Measurements from ENCODE around the gene C2orf92. TPM values are rescaled to one million over a fixed set of nuclear protein-coding genes. Genes with fewer than 3 reads are reported as not detected.
"Not testable (repeated sequence)": the region's sequence is repeated elsewhere in the genome, so short reads cannot be mapped to it uniquely, and the experiment has no call there.

Gene C2orf92
- total RNA-seq, 1 donor from 2014 or later = 1.7 TPM

DNA sequence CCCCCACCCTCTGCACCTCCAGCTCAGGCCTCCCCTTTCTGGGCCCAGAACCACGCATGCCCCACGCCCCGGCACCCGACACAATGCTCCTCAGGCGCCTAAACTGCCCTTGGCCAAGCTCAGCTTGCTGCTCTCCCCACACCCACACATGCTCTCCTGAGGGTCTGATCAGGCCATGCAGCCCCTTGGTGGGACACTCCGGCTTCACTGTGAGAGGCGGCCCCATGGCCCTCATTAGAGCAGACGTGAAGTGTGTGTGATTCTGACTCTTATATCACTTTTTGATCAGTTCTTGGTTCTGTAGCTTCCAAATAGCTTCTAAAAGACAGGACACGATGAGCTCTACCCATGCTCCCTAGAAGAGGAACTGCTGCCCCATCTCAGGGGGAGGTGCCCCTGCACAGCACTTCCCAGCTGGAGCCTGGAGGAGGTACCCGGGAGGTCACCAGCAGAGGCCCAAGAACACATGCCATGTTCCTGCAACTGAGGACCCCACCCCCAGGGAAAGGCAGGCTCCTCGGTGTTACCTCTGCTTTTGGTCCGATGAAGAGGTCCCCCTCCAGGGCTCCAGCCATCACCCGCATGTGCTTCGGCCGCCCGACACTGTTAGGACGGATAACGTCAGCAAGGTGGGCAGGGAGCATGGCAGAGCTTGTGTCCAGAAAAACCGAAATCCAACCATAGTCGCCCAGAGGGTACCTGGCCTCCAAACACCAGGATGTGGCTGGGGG is 9.3 kb upstream of the C2orf92 start:
- no peak for ATAC-seq

DNA sequence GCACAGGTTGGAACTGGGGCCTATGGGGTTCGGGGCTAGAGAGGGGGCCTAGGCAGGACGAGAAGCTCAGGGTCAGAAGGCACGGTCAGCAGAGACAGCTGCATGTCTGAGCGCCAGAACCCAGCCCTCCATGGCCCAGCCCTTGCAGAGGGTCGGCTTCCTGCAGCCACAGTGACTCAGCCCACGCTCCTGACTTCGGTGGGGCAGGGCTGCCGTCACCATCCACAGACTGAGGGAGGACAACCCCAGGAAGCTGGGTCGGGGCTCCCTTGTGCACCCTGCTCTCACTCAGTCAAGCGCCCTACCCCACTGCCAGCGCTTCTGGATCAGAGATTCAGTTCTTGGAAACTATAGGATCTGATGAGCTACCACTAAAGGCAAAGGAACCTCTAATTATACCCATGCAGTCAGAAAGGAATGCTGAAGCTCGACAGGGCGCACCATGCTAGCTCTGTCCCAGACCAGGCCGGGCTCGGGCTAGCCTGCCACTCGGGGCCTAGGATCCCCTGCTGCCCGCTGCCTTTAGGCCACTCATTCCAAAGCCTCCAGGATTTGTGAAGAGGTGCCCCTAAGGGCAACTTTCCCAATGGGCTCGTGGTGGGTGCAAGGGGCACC is 8.6 kb upstream of the C2orf92 start:
- no peak for ATAC-seq

DNA sequence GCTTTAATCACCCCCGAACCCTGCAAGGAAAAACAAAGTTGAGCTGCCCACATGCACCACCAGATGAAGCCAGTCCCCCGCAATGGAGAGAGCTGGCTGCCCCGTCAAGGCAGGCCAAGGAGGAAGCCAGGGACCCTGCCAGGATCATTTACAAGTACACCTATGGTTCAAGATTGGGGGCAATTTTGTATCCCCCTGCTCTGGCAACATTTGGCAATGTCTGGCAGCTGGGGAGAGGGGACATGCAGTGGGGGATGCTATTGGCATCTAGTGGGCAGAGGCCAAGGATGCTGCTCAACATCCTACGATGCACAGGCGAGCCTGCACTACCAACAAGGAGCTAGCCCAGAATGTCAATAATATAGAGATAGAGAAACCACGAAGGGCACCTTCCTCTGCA is 7.6 kb upstream of the C2orf92 start:
- ATAC-seq = no peak

DNA sequence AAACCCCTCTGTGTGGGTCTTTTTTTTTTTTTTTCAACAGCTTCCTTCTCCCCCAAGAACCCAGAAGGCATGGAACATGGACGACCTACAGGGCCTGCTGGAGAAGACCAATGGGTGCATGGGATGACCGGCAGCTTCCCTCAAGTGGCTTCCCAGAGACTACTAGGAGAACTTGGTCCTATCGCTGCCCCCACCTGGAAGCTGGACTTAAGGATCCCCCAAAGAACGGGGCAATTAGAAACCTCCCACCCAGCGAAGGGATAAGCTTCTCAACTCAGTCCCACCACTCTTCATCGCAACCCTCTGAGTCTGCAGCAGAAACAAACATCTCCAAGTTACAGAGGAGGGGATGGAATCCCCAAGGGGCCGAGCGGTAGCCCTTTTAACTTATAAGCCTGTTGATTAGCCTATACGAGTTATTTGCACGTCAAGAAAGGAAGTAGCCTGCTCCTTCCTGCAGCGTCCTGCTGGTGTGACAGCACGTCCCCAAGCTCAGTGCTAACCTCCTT is 7.1 kb upstream of the C2orf92 start:
- ATAC-seq = no peak

DNA sequence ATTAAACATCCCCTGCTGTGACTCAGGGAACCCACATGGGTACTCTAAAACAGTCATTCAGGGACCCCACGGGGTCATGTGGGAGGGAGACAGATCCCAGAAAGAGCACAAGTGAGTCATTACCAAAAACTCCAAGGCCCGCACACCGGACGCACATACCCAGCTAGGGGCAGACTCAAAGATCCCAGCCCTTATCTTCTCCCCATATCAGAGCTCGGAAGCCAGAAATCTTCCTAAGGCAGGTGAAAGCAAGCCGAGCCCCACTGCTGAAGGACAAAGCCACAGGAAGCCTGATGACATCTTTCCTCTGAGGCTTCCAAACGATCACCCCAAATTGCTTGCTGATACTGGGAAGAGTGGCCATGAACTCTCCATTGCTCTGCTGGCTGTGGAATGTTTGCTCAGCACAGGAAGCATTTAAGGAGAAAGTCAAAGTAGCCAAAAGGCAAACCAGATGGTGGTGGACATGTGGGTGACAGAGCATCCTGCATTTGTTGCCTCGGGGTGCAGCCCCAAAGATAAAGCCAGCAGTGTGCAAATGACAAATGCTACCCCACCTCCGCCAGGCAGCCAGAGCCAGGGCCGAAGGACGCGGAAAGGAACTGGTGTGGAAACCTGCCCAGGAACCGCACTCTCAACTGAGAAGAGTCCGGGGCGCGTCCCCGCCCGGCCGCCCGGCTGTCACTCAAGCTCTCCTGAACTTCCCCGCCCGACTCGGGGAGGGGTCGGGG is 6.5 kb upstream of the C2orf92 start:
- ATAC-seq = peak; percentile 52

DNA sequence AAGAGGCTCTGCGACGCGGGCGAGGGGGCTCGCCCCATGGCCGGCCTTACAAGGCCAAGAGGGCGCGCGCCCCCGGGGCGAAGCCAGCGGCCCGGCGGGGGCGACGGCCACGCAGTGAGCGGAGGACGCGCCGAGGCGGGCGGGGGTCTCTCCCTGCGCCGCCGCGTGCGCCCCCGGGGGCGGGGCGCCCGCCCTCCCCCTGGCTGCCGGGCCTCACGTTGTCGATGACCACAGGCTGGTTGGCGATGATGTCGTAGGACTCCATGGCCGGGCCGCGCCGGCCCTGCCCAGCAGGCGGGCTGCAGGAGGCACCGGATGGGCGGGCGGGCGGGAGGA is 5.9 kb upstream of the C2orf92 start:
- no peak for ATAC-seq

DNA sequence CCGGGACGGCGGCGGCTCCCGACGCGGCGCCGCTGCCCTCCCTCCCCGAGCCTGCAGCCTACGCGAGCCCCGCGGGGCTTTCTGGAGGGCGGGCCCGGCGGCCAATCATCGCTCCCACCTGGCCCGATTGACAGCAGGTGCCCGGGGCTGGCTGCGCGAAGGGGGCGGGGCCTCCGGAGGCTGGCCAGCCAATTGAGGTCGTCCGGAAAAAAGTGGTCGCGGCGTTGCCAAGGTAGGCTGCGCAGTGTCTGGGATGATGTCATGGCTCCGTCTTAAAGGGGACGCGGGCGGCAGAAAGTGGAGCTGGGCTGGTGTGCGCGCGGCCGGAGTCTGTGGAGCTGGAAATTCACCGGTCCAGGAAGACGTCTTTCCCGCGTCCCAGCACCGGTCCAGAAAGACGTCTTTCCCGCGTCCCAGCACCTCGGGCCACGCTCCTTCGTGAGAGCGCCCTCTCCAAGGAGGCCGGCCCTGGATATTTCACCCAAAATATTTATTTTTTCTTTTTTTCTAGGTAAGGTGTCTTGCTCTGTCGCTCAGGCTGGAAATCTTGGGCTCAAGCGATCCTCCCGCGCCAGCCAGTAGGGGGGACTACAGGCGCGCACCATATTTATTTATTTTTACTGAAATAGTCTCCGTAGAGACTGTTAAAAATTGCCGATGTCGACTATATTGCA is 5.4 kb upstream of the C2orf92 start, which contains the start of gene ACTR1B:
TSS of gene ACTR1B (minus strand) at position 83 of the 674 bp plus-strand sequence. CDS start 154 bp downstream, outside the sequence.
- ATAC-seq = peak; percentile 97

DNA sequence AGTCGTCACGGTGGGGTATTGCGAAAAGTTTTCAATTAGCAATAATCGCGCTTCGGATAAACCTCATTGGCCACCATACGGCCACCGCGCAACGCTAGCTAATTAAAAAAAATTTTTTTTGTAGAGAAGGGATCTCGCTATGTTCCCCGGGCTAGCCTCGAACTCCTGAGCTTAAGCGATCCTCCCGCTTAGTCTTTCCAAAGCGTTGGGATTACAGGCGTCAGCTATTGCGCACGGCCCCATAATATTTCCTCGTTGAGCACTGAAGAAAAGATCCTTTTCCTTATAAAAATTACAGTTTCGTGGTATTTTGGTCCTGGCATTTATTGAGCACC is 4.9 kb upstream of the C2orf92 start:
- no peak for ATAC-seq

DNA sequence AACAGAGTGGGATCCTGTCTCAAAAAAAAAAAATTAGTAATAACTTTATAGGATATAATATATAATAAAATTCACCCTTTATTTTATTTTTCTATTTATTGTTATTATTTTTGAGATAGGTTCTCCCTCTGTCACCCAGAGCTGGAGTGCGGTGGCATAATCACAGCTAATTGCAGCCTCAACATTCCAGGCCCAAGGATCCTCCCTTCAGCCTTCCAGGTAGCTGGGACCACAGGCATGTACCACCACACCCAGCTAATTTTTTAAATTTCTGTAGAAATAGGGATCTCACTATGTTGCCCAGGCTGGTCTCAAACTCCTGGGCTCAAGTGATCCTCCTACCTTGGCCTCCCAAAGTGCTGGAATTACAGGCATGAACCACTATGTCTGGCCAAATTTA is 958 bp downstream of the C2orf92 start:
- ATAC-seq = no peak

DNA sequence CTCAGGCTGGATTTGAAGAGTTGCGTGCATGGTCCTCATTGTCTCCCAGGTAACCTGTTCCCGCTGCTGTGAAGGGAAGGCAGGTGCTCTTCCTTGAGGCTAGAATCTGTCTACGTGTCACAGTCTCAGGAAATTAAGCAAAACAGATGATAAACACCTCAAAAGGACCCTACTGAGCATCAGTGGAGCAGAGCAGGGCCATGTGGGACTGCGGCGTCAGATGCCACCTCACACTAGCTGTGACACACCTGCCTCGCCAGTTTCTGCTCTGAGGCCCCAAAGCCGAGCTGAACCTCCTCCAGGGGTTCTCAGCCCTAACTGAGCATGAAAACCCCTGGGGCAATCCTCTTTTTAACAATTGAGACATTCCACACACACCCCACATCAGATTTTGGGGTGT is 2.0 kb downstream of the C2orf92 start:
- no peak for ATAC-seq

DNA sequence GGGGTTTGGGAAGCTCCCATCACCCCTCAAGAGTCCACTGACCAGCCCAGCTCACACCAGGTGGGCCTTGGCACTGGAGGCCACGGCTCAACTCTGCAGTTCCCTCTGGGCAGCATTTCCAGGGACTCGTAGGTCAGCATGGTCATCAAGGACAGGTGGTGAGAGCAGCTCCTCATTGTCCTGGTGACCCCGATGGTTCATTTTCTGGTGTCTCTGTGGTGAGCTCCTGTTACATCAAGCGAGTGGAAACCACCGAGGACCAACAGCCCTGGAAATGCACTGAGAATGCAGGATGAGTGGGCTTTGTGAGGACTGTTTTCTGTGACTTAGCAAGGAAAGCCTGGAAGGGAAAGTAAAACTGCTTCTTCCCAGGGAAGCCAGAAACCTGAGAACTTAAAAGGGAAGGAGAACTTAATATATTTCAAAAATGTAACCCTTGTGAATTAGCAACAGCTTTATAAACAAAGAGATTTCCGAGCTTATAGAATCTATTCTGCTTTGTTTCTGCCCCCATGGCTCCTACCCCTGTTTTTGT is 3.2 kb downstream of the C2orf92 start:
- ATAC-seq = not testable (repeated sequence)

DNA sequence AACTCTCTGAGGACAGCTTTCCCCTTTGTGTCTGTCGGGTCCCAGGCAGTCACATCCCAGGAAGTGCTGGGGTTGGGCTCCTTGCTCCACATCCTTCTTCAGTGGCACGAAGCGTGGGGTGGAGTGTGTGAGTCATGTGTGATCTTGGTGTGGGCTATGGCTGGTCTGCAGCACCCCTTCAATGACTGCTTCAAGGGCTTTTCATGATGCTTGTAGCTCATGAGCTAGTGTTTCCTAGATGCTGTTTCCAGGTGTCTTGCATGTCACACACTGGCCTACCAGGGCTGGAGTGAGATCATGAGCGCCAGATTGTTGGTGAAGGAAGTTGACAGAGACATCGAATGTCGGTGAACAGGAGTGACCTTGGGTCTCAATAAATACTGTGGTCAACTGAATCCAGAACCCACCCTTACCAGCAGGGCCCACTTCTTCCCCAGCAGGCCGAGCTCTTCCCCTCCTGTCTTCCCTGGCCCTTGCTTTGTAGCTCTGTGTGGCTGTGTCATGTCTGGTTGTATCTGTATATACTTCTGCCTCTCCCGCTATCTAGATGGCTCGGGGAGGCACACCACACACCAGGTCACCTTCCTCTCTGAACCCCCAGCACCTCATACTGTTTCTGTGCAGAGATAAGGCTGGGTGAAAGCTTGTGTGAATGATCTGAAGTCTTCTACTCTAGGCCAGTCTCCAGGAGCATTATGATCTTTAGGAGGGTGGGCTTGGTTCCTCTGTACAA is 3.8 kb downstream of the C2orf92 start:
- no peak for ATAC-seq

DNA sequence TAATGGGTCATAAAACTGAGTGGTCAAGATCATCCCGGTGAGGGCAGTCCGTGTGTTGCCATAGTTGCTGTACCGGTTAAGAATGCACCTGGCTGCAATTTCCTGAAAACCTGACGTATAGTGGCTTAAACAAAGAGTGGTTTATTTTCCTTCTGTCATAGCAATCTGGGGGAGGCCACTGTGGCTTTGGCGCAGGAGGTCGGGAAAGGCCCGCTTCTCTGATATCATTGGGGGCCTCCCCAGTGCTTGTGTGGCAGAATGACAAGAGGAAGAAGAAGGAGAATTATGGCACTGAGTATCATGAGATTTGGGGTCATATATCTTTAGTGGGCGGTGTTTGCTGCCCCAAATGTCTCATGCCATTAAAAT is 4.4 kb downstream of the C2orf92 start:
- no peak for ATAC-seq

DNA sequence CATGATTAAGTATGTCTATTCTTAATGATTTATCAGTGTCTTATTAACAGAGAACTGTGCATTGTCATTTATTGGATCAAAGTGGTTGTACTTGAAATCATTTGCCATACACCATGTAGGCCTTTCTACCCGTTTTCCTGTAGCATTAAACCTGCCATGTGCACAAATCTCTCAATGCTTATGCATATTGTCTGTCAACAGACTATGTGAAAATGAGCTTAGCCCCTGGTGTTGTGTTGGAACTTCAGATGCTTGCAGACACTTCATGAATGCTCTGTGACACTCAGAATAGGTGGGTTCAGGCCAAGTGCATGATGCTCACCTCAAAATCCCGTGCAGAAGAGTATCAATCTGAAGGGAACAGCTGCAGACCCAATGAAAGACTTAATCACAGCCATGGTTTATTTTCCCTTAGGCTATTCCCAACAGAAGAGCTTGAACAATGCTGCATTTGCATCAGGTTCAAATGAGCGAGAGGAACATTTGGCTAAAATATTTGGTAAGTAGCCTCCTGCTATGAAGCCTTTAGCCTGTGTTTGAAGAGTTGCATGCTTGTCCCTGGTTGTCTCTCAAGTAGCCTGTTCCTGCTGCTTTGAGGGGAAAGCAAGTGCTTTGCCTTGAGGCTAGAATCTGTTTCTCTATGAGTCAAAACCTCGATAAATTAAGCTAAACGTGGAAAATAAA is 6.1 kb downstream of the C2orf92 start:
- ATAC-seq = no peak

DNA sequence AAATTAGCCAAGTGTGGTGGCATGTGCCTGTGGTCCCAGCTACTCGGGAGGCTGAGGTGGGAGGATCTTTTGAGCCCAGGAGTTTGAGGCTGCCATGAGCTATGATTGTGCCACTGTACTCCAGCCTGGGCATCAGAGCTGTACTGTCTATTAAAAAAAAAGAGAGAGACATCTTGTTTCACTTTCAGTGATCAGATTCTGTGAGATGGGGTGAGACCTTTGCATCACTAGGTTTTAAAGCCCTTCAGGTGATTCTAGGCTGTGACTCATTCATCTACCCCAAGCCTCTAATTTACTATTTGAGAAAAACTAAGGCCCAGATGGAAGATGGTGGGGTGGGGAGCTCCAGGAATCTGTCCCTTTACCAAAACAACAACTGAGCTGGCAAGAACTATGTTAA is 7.1 kb downstream of the C2orf92 start:
- no peak for ATAC-seq

DNA sequence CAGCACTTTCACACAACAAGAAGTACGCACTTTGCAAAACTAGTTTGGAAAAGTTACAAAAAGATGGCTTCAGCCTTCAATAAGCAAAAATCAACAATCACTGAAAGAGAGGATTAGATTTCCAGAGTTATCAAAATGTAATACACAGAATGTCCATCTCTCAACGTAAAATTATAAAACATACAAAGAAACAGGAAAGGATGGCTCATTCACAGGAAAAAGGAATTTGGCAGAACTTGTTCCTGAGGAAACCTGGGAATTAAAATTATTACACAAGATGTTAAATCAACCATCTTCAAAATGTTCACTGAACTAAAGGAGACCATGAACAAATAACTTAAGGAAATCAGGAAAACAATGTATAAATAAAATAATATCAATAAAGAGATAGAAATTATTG is 8.0 kb downstream of the C2orf92 start:
- no peak for ATAC-seq

DNA sequence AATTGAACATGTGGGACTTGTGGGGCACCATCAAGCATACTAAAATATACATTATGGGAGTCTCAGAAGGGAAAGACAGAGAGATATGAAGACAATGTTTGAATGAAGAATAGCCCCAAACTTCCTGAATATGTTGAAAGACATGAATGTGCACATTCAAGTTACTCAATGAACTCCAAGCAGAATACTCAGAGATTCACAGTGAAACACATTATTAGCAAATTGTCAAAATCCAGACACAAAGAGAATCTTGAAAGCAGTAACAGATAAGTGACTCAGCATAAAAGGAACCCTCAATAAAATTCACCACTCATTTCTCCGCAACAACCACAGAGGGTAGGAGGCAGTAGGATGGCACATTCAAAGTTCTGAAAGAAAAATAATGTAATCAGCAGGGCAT is 8.8 kb downstream of the C2orf92 start:
- no peak for ATAC-seq

DNA sequence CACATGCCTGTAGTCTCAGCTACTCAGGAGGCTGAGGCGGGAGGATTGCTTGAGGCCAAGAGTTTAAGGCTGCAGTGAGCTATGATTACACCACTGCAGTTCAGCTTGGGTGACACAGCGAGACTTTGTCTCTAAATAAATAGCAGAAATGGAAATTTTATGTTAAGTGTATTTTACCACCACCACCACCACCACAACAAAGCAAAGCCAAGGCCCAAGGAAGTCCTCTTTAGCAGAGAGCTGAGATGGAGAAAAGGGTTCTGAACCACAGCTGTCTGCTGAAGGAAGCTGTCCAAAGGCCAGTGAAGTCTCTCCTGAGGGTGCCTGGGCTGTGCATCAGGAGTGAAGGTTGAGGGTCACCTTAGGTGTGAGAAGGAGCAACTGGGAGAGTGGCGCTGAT is 17.7 kb downstream of the C2orf92 start:
- not testable (repeated sequence) for ATAC-seq

DNA sequence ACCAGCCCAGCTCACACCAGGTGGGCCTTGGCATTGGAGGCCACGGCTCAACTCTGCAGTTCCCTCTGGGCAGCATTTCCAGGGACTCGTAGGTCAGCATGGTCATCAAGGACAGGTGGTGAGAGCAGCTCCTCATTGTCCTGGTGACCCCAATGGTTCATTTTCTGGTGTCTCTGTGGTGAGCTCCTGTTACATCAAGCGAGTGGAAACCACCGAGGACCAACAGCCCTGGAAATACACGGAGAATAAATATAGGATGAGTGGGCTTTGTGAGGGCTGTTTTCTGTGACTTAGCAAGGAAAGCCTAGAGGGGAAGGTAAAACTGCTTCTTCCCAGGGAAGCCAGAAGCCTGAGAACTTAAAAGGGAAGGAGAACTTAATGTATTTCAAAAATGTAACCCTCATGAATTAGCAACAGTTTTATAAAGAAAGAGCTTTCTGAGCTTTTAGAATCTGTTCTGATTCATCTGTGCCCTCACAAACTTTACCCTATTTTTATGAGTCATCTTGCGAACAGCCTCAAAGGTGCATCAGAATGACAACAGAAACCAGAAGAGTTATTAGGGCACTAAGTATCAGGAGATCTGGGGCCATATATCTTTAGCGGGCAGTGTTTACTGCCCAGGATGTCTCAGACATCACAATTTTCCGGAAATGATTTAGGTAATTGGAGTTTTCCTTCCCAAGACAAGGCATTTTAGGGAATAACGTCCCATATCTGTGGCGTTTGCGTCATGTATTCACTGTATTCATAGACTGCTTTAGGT is 18.7 kb downstream of the C2orf92 start:
- no peak for ATAC-seq

DNA sequence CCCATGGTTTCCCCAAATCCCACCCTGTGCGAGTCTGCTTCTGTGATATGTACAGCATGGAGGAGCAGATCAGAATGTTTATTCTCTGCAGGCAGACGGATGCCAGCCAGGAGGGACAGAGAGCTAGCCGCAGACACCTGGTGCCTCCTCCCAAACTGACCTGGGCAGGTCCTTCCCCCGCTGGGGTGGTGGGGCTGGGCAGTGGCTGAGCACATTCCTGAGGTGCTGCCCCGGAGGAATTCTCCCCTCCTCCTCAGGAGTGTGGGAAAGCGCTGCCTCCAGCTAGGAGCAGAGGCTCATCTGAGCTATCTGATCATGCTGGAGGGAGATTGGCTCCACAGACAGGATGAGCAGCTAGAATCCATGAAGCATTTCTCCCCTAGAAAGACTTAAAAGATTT is 21.7 kb downstream of the C2orf92 start:
- ATAC-seq = no peak

DNA sequence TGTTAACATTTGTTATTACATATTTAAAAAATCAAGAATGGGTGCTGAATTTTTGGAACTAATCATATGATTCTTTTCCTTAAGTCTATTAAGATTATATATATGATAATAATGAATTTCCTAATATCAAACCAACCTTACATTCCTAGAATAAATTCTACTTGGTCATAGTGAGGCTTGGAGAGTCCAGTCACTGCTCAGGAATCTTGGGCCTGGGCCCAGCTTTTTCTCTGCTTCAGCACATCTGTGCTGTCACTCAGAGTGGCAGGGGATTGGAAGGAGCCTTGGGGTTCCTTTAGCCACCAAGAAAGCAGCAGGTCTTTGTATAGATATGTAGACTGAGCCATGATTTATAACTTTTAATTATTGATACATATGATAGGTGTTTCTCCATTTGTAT is 24.0 kb downstream of the C2orf92 start:
- no peak for ATAC-seq

Data from esophagus mucosa (tissue), 1 donor.